Lung microvascular endothelial cell (primary cell): ENCODE results near the gene SBF2. TPM values are rescaled to one million over a fixed set of nuclear protein-coding genes. Genes with fewer than 3 reads are reported as not detected.
"Not testable (repeated sequence)": the region's sequence is repeated elsewhere in the genome, so short reads cannot be mapped to it uniquely, and the experiment has no call there.

ENCODE experiments used
- DNase-seq, 2 donors: peaks; one replicate each; pipeline versions ENCODE4 v3.0.0 to v3.0.0-alpha.2; 2010; ENCODE audit warnings: low read depth in 2 of 2
- total RNA-seq: library from RNA; depleted of rRNA; stranded (reverse); fragments of >200 nt; gene quantifications from 2 replicates; pipeline ENCODE4 v1.2.1, GENCODE V29; 2014

Gene SBF2
- total RNA-seq, 1 donor from 2014 or later, result 50.8 TPM

- DNase-seq, result no peak
Observed at GRCh38 chr11:10268746-10269488, 25.1 kb downstream of the SBF2 start.

GRCh38 chr11:10267821-10268220 lies 26.2 kb downstream of the SBF2 start:
- no peak for DNase-seq

GRCh38 chr11:10265936-10266335 lies 28.1 kb downstream of the SBF2 start:
- no peak for DNase-seq

- DNase-seq, result not testable (repeated sequence)
Observed at GRCh38 chr11:10264716-10265115, 29.3 kb downstream of the SBF2 start.

- DNase-seq, result no peak
Observed at GRCh38 chr11:10263929-10264328, 30.1 kb downstream of the SBF2 start.

GRCh38 chr11:10261821-10262220 lies 32.2 kb downstream of the SBF2 start:
- peak in 1 of 2 donors; percentile 24 for DNase-seq

GRCh38 chr11:10257478-10257877 lies 36.5 kb downstream of the SBF2 start:
- DNase-seq, result no peak

GRCh38 chr11:10255388-10256125 lies 38.5 kb downstream of the SBF2 start:
- DNase-seq, result peak; percentile 56 to 87

GRCh38 chr11:10249448-10250131 lies 44.4 kb downstream of the SBF2 start:
- not testable (repeated sequence) for DNase-seq

- DNase-seq, result no peak
Observed at GRCh38 chr11:10247011-10247410, 47.0 kb downstream of the SBF2 start.

- no peak for DNase-seq
Observed at GRCh38 chr11:10243896-10244575, 50.0 kb downstream of the SBF2 start.

GRCh38 chr11:10236840-10237239 lies 57.2 kb downstream of the SBF2 start:
- no peak for DNase-seq

- DNase-seq, result peak in 1 of 2 donors; percentile 80
Observed at GRCh38 chr11:10233581-10233980, 60.4 kb downstream of the SBF2 start.

- DNase-seq, result peak in 1 of 2 donors; percentile 10
Observed at GRCh38 chr11:10232756-10233155, 61.3 kb downstream of the SBF2 start.

GRCh38 chr11:10231803-10232202 lies 62.2 kb downstream of the SBF2 start:
- DNase-seq, result not testable (repeated sequence)

- DNase-seq, result no peak
Observed at GRCh38 chr11:10225553-10225952, 68.5 kb downstream of the SBF2 start.

GRCh38 chr11:10222399-10222798 lies 71.6 kb downstream of the SBF2 start:
- no peak for DNase-seq

- no peak for DNase-seq
Observed at GRCh38 chr11:10221342-10221741, 72.7 kb downstream of the SBF2 start.

GRCh38 chr11:10211470-10211869 lies 82.5 kb downstream of the SBF2 start:
- no peak for DNase-seq

- DNase-seq, result no peak
Observed at GRCh38 chr11:10209326-10209725, 84.7 kb downstream of the SBF2 start.

- peak; percentile 62 to 72 for DNase-seq
Observed at GRCh38 chr11:10208131-10208575, 85.9 kb downstream of the SBF2 start.

- DNase-seq, result no peak
Observed at GRCh38 chr11:10205928-10206327, 88.1 kb downstream of the SBF2 start.
